PC-3 (cell line): ENCODE measurements around the gene PGAM2. TPM values are rescaled to one million over a fixed set of nuclear protein-coding genes. Genes with fewer than 3 reads are reported as not detected.

Experiments
- ATAC-seq: fragments of 200-7000 bp; cut with Tn5 transposase; 2 replicates; pipeline ENCODE4 v1.9.1; 2020; ENCODE audit warnings: mild to moderate bottlenecking, moderate library complexity
- BruUV-seq: library from RNA; stranded (reverse); fragments of 400-500 nt; replicated peaks from 2 replicates; lab custom pipeline; 2021; lab: Mats Ljungman, UMichigan
- CTCF ChIA-PET: fragments of 300-600 bp; sonication (Branson Sonifier 250); formaldehyde crosslinking; loops from one replicate; lab custom pipeline; 2022; ENCODE audit warnings: antibody characterized with exemption; lab: Charles Lee
- POLR2A ChIA-PET: fragments of 300-600 bp; sonication (Branson Sonifier 250); formaldehyde crosslinking; loops from one replicate; lab custom pipeline; 2022; ENCODE audit warnings: antibody characterized with exemption; ENCODE audit not compliant: unreplicated experiment; lab: Charles Lee
- DNase-seq: peaks from one replicate; pipeline ENCODE4 v3.0.0-alpha.2; 2015
- H2AFZ ChIP-seq: fragments of 300-600 bp; sonication (generic); 2 replicates; pipeline ENCODE4 v1.6.0; 2016; ENCODE audit warnings: antibody characterized with exemption, low read length
- H3F3A ChIP-seq: fragments of 300-600 bp; sonication (generic); one replicate; pipeline ENCODE4 v1.6.0; 2017; ENCODE audit warnings: antibody characterized with exemption, low read length, control low read depth, mild to moderate bottlenecking; ENCODE audit not compliant: unreplicated experiment
- H3K27ac ChIP-seq: fragments of 300-600 bp; sonication (generic); 2 replicates; pipeline ENCODE4 v1.5.1; 2016; ENCODE audit warnings: mild to moderate bottlenecking, low read length
- H3K27me3 ChIP-seq: fragments of 300-600 bp; sonication (generic); 2 replicates; pipeline ENCODE4 v1.6.1; 2016; ENCODE audit warnings: low read length, mixed read lengths
- H3K36me3 ChIP-seq: fragments of 300-600 bp; sonication (generic); 2 replicates; pipeline ENCODE4 v1.6.1; 2016; ENCODE audit warnings: low read depth, mixed run types, low read length, mixed read lengths
- H3K4me1 ChIP-seq: fragments of 300-600 bp; sonication (generic); 2 replicates; pipeline ENCODE4 v1.5.1; 2016; ENCODE audit warnings: low read length; ENCODE audit not compliant: insufficient read depth
- H3K4me2 ChIP-seq: fragments of 300-600 bp; sonication (generic); 2 replicates; pipeline ENCODE4 v1.6.0; 2016; ENCODE audit warnings: low read length
- H3K4me3 ChIP-seq: fragments of 300-600 bp; sonication (generic); 2 replicates; pipeline ENCODE4 v1.5.1; 2016; ENCODE audit warnings: mild to moderate bottlenecking, low read length, mixed read lengths
- H3K79me2 ChIP-seq: fragments of 300-600 bp; sonication (generic); 2 replicates; pipeline ENCODE4 v1.6.1; 2017; ENCODE audit warnings: low read length, mixed read lengths
- H3K9ac ChIP-seq: fragments of 300-600 bp; sonication (generic); 2 replicates; pipeline ENCODE4 v1.6.0; 2016; ENCODE audit warnings: mild to moderate bottlenecking, low read length
- H3K9me2 ChIP-seq: fragments of 300-600 bp; sonication (generic); replicated peaks from 2 replicates; pipeline ENCODE4 v1.6.1; 2016; ENCODE audit warnings: mixed run types, low read length, mixed read lengths
- H3K9me3 ChIP-seq: fragments of 300-600 bp; sonication (generic); 2 replicates; pipeline ENCODE4 v1.6.1; 2016; ENCODE audit warnings: low read length, mixed read lengths
- H4K20me1 ChIP-seq: fragments of 300-600 bp; sonication (generic); 2 replicates; pipeline ENCODE4 v1.6.1; 2016; ENCODE audit warnings: low read length, mixed read lengths
- EZH2 ChIP-seq: fragments of 300-600 bp; sonication (generic); IDR thresholded peaks from one replicate; pipeline ENCODE4 v1.6.1; 2017; ENCODE audit warnings: antibody characterized with exemption, mild to moderate bottlenecking, low read length; ENCODE audit not compliant: unreplicated experiment
- EZH2phosphoT487 ChIP-seq: fragments of 300-600 bp; sonication (generic); IDR thresholded peaks from 2 replicates; pipeline ENCODE4 v1.6.1; 2018; ENCODE audit warnings: mild to moderate bottlenecking, antibody characterized with exemption, low read length, borderline replicate concordance
- intact Hi-C: fragments of 100-400 bp; cut with micrococcal nuclease; formaldehyde crosslinking; loops from 2 replicates; pipeline ENCODE4 v1.9.0; 2023
- total RNA-seq: library from RNA; depleted of rRNA; stranded (reverse); fragments of >200 nt; gene quantifications from 2 replicates; pipeline ENCODE4 v1.2.3, GENCODE V29; 2014
- TF ChIP-seq, protein P1 (sequence below): fragments of 300-600 bp; sonication (generic); conservative IDR thresholded peaks from 2 replicates; pipeline ENCODE4 v1.5.1; 2017; ENCODE audit warnings: antibody characterized with exemption, low read depth, mild to moderate bottlenecking, low read length

PGAM2 gene
- total RNA-seq, 1 experiment from 2014 or later, result 0.95 TPM

GRCh38 chr7:44060948-44061644 is 4.3 kb downstream of the PGAM2 start:
- Histone ChIP-seq H3K4me2 (no peak overlapping the region), H3K27me3 (no peaks in the 10 kb centered on the region), H4K20me1 (no peaks in the 10 kb centered on the region; the same call in 1 of the 2 replicates), H3F3A (no peaks in the 10 kb centered on the region), H2AFZ (no peak overlapping the region), H3K9ac (no peak overlapping the region), H3K4me3 (no peak overlapping the region), H3K4me1 (no peaks in the 10 kb centered on the region), H3K79me2 (0 out of 2 replicates have a peak, but pooled peaks cover under 1% of the 10 kb centered on the region), H3K9me3 (no peaks in the 10 kb centered on the region), H3K27ac (no peak overlapping the region), H3K36me3 (peaks cover 39% of the 10 kb centered on the region; the same call in 1 of the 2 replicates), H3K9me2 (no peaks in the 10 kb centered on the region)
- no TSS peak for BruUV-seq
- POLR2A ChIA-PET, result no interaction called here
- TF ChIP-seq, protein P1, sequence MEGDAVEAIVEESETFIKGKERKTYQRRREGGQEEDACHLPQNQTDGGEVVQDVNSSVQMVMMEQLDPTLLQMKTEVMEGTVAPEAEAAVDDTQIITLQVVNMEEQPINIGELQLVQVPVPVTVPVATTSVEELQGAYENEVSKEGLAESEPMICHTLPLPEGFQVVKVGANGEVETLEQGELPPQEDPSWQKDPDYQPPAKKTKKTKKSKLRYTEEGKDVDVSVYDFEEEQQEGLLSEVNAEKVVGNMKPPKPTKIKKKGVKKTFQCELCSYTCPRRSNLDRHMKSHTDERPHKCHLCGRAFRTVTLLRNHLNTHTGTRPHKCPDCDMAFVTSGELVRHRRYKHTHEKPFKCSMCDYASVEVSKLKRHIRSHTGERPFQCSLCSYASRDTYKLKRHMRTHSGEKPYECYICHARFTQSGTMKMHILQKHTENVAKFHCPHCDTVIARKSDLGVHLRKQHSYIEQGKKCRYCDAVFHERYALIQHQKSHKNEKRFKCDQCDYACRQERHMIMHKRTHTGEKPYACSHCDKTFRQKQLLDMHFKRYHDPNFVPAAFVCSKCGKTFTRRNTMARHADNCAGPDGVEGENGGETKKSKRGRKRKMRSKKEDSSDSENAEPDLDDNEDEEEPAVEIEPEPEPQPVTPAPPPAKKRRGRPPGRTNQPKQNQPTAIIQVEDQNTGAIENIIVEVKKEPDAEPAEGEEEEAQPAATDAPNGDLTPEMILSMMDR, result no peak
- TF ChIP-seq EZH2phosphoT487, result no peak
- TF ChIP-seq EZH2, result no peak
- DNase-seq (no peak), ATAC-seq (no peak)
- intact Hi-C loops, result no loop called here
- CTCF ChIA-PET, result no interaction called here

DNA sequence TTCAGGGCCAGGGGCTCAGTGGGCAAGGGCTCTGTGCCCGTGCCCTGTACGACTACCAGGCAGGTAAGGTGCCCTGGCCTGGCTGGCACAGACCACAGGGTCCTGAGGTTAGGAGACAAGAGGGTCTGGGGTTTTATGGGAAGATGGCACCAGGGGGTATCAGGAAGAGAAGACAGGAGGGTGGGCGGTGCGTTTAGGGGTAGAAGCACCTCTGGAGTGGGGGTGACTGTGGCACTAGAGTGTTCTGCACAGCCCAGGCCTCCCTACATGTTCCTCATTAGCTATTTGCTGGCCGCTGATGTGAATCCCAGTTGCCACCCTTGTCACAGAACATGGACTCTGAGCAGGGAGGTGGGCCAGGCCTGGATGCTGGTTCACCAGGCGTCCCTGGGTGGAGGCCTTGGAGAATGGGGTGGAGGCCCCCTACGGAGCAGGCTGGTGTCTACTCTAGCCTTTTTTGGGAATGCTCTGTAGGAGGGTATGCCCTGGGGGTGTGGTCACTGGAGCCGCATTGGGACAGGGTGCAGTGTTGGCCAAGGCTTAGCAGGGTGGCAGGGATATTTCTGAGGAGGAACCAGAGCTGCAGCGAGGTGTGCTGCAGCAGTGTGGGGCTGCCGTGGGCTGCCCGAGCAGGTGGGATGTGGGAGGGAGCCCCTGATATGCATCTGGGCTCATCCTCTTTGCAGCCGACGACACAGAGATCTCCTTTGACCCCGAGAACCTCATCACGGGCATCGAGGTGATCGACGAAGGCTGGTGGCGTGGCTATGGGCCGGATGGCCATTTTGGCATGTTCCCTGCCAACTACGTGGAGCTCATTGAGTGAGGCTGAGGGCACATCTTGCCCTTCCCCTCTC is 5.0 kb downstream of the PGAM2 start:
- 0 out of 2 replicates have a peak, but pooled peaks cover 2% of the 10 kb centered on the region for H3K79me2 ChIP-seq
- no peak overlapping the region for H3K27ac ChIP-seq
- H3F3A ChIP-seq, result no peaks in the 10 kb centered on the region
- peaks cover 39% of the 10 kb centered on the region; the same call in 1 of the 2 replicates for H3K36me3 ChIP-seq
- CTCF ChIA-PET, result no interaction called here
- H3K9ac ChIP-seq, result no peak overlapping the region
- no peaks in the 10 kb centered on the region for H3K27me3 ChIP-seq
- POLR2A ChIA-PET, result no interaction called here
- TF ChIP-seq EZH2phosphoT487 (no peak), EZH2 (no peak)
- TF ChIP-seq, protein P1, result no peak
- H4K20me1 ChIP-seq, result no peaks in the 10 kb centered on the region; the same call in 1 of the 2 replicates
- DNase-seq, result no peak
- no TSS peak for BruUV-seq
- no peaks in the 10 kb centered on the region for H3K9me3 ChIP-seq
- H3K9me2 ChIP-seq, result no peaks in the 10 kb centered on the region
- no peak overlapping the region for H3K4me3 ChIP-seq
- no peaks in the 10 kb centered on the region for H3K4me1 ChIP-seq
- H2AFZ ChIP-seq, result no peak overlapping the region
- intact Hi-C loops, result no loop called here
- no peak for ATAC-seq
- no peak overlapping the region for H3K4me2 ChIP-seq
